A673 (cell line): ENCODE measurements around the gene CDH6.

Source experiments
- EZH2 ChIP-seq: fragments of 200-600 bp; sonication (generic); IDR thresholded peaks from 2 replicates; pipeline ENCODE4 v1.6.1; 2017; ENCODE audit warnings: borderline replicate concordance, low read depth, mild to moderate bottlenecking, mixed read lengths, antibody characterized with exemption, low read length; ENCODE audit not compliant: poor library complexity, severe bottlenecking
- TF ChIP-seq, protein P1 (sequence below): fragments of 300-800, 200-600 bp; sonication (generic); conservative IDR thresholded peaks from 2 replicates; pipeline ENCODE4 v1.5.1; 2017; ENCODE audit warnings: low read depth, mild to moderate bottlenecking, antibody characterized with exemption, low read length, moderate library complexity, mixed read lengths

DNA sequence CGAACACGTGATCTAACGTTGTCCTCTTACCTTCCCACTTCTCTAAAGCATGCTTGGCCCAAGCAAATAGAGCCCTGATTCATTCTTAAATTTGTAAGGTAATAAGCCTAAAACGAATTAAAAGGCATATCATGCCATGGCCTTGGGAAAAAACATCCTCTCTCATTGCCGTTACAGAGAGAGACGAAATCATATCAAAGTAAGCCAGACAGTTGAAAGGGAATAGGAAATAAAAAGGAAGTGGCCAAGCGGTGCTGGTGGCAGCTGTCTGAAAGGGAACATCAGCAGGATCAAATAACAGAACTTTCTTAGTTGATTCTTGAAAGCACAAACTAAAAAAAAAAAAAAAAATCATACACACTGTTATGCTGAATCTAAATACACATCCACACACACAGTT is 49.1 kb upstream of the CDH6 start:
- TF ChIP-seq, protein P1, sequence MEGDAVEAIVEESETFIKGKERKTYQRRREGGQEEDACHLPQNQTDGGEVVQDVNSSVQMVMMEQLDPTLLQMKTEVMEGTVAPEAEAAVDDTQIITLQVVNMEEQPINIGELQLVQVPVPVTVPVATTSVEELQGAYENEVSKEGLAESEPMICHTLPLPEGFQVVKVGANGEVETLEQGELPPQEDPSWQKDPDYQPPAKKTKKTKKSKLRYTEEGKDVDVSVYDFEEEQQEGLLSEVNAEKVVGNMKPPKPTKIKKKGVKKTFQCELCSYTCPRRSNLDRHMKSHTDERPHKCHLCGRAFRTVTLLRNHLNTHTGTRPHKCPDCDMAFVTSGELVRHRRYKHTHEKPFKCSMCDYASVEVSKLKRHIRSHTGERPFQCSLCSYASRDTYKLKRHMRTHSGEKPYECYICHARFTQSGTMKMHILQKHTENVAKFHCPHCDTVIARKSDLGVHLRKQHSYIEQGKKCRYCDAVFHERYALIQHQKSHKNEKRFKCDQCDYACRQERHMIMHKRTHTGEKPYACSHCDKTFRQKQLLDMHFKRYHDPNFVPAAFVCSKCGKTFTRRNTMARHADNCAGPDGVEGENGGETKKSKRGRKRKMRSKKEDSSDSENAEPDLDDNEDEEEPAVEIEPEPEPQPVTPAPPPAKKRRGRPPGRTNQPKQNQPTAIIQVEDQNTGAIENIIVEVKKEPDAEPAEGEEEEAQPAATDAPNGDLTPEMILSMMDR = no peak
- TF ChIP-seq EZH2 = no peak
